GM12891 (cell line): ENCODE data around the gene C20orf144.
"Not testable (repeated sequence)": the region's sequence is repeated elsewhere in the genome, so short reads cannot be mapped to it uniquely, and the experiment has no call there.

ENCODE experiments used
- DNase-seq: peaks from one replicate; pipeline ENCODE4 v3.0.0; 2011; ENCODE audit warnings: low spot score; ENCODE audit not compliant: insufficient read length
- FAIRE-seq: peaks from 2 replicates; lab custom pipeline; 2011; peaks lifted over from hg19 to GRCh38; lab: Jason Lieb, UNC
- PAX5 ChIP-seq: IDR thresholded peaks from 2 replicates; pipeline ENCODE4 v1.6.1; 2011; ENCODE audit warnings: low read length, moderate library complexity, mild to moderate bottlenecking; ENCODE audit not compliant: insufficient read depth, severe bottlenecking
- POLR2A ChIP-seq: IDR thresholded peaks from 2 replicates; pipeline ENCODE4 v1.6.1; 2011; ENCODE audit warnings: low read depth, low read length, control low read depth
- POLR2AphosphoS5 ChIP-seq: IDR thresholded peaks from 2 replicates; pipeline ENCODE4 v1.6.1; 2011; ENCODE audit warnings: low read depth, low read length, control low read depth
- POU2F2 ChIP-seq: IDR thresholded peaks from 2 replicates; pipeline ENCODE4 v1.6.1; 2011; ENCODE audit warnings: low read depth, mild to moderate bottlenecking, control low read depth, low read length, moderate library complexity
- SPI1 ChIP-seq: IDR thresholded peaks from 2 replicates; pipeline ENCODE4 v1.6.1; 2011; ENCODE audit warnings: low read depth, low read length, control low read depth
- TAF1 ChIP-seq: IDR thresholded peaks from 2 replicates; pipeline ENCODE4 v1.6.1; 2011; ENCODE audit warnings: low read depth, low read length, control low read depth

The C20orf144 gene

GRCh38 chr20:33689973-33690372 lies 27.8 kb downstream of the C20orf144 start:
- FAIRE-seq (no peak), DNase-seq (no peak)
- no peak for TF ChIP-seq POLR2A
- TF ChIP-seq PAX5: no peak
- no peak for TF ChIP-seq TAF1
- TF ChIP-seq SPI1: no peak
- no peak for TF ChIP-seq POLR2AphosphoS5
- no peak for TF ChIP-seq POU2F2

DNA sequence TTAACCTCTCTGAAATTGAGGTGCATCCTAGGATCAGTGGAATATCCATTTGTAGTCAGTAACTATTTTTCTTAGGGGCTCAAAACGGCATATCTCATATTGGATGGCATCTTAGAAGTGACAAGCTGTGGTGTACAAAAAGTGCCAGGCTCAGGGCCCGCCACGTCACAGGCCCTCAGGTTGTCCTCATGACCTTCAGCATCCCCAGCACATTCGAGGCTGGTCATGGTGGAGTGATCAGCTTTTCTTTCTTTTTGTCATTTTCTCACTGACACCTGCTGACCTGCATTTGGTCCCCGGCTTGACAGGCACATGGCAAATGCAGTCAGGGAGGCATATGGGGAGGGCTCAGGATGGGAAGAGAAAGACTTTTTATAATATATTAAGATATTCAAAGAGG lies 31.2 kb downstream of the C20orf144 start:
- FAIRE-seq (no peak), DNase-seq (no peak)
- TF ChIP-seq SPI1 (no peak), POLR2A (no peak), POU2F2 (no peak), POLR2AphosphoS5 (no peak), TAF1 (no peak), PAX5 (no peak)

- FAIRE-seq: no peak
- TF ChIP-seq TAF1: no peak
- no peak for TF ChIP-seq SPI1
- TF ChIP-seq POU2F2: no peak
- no peak for TF ChIP-seq PAX5
- TF ChIP-seq POLR2A: no peak
- TF ChIP-seq POLR2AphosphoS5: no peak
- DNase-seq: no peak
Measured at GRCh38 chr20:33693741-33694638, 31.9 kb downstream of the C20orf144 start.

DNA sequence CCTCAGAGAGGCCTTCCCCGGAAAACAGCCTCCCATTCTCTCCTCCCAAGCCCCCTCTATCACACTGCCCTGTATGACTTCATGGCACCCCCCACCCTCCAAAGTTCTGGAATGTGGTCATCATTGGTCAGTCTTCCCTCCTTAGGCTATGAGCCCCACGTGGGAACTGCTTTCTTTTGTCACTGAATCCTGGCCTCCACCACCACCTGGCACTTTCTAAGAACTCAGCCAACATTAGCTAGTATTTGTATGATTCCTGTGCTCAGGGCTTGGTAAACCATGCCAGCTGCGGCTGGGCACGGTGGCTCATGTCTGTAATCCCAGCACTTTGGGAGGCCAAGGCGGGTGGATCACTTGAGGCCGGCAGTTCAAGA lies 32.5 kb downstream of the C20orf144 start:
- FAIRE-seq: no peak

GRCh38 chr20:33696448-33696847 lies 34.3 kb downstream of the C20orf144 start:
- DNase-seq: no peak
- TF ChIP-seq PAX5 (no peak), POU2F2 (no peak), TAF1 (no peak), SPI1 (no peak), POLR2A (no peak), POLR2AphosphoS5 (no peak)
- no peak for FAIRE-seq

More for the DNA sequence above, 32.5 kb downstream of the C20orf144 start:
- no peak for DNase-seq
- TF ChIP-seq POLR2A: no peak
- TF ChIP-seq POU2F2: no peak
- no peak for TF ChIP-seq POLR2AphosphoS5
- no peak for TF ChIP-seq TAF1
- TF ChIP-seq PAX5: no peak
- no peak for TF ChIP-seq SPI1

DNA sequence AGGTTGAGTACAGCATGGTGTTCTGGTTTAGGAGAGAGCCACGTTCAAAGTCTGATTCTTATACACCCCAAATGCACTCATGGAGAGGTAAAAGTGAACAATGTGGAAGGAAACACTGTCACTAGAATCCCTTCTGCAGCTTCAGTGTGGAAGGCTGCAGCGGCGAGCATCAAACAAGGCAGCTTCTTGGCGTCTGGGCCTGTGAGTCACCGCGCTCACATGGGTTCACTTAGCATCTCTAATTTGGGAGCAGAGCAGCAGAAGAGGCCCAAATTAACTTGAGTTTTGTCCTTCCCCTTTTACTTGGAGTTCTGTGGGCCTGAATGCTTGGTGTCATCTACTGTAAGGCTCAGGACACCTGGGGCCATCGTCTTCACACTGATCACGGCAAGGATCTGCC lies 35.0 kb downstream of the C20orf144 start:
- DNase-seq: no peak
- no peak for FAIRE-seq
- TF ChIP-seq POLR2AphosphoS5: no peak
- TF ChIP-seq PAX5: no peak
- TF ChIP-seq POU2F2: no peak
- no peak for TF ChIP-seq SPI1
- no peak for TF ChIP-seq POLR2A
- TF ChIP-seq TAF1: no peak

DNA sequence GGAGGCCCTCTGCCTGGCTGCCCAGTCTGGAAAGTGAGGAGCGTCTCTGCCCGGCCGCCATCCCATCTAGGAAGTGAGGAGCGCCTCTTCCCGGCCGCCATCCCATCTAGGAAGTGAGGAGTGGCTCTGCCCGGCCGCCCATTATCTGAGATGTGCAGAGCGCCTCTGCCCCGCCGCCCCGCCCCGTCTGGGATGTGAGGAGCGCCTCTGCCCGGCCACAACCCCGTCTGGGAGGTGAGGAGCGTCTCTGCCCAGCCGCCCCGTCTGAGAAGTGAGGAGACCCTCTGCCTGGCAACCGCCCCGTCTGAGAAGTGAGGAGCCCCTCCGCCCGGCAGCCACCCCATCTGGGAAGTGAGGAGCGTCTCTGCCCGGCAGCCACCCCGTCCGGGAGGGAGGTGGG lies 36.8 kb downstream of the C20orf144 start:
- FAIRE-seq: not testable (repeated sequence)

GRCh38 chr20:33700696-33701441 lies 38.7 kb downstream of the C20orf144 start:
- not testable (repeated sequence) for FAIRE-seq, DNase-seq

More for the DNA sequence above, 36.8 kb downstream of the C20orf144 start:
- not testable (repeated sequence) for DNase-seq

DNA sequence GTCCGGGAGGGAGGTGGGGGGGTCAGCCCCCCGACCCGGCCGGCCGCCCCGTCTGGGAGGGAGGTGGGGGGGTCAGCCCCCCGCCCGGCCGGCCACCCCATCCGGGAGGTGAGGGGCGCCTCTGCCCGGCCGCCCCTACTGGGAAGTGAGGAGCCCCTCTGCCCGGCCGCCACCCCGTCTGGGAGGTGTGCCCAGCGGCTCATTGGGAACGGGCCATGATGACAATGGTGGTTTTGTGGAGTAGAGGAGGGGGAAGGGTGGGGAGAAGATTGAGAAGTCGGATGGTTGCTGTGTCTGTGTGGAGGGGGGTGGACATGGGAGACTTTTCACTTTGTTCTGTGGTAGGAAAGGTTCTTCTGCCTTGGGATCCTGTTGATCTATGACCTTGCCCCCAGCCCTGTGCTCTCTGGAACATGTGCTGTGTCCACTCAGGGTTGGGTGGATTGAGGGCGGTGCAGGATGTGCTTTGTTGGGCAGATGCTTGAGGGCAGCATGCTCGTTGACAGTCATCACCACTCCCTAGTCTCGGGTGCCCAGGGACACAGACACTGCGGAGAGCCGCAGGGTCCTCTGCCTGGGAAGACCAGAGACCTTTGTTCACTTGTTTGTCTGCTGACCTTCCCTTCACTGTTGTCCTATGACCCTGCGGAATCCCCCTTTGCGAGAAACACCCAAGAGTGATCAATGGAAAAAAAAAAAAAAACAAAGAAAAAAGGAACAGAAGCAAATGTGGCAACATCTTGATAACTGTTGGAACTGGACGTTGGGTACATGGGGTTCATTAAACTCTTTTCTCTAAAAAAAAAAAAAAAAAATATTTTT lies 39.7 kb downstream of the C20orf144 start:
- no peak for FAIRE-seq
- TF ChIP-seq PAX5 (no peak), POLR2AphosphoS5 (no peak), TAF1 (no peak), POU2F2 (no peak), POLR2A (no peak), SPI1 (no peak)
- DNase-seq: no peak

DNA sequence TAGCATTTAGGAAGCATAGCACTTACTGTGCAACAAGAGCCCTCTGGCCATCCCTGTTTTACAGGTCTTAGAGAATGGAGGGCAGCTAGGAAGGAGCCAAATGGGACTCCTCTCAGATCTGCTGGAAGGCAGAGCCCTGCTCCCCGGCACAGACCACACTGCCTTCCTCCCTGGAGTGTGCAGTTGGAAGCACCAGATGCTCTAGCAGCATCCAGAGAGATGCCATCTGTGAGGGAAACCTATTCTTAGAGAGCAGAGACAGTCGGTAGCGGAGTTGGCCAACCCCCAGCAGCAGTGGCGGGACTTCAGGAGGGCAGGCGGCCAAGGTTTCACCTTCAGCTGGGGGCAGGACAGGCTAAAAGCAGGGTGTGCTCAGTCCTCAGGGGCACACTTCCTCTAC lies 40.7 kb downstream of the C20orf144 start:
- DNase-seq (no peak), FAIRE-seq (no peak)
- TF ChIP-seq POLR2A: no peak
- no peak for TF ChIP-seq PAX5
- TF ChIP-seq POLR2AphosphoS5: no peak
